Chondrocyte (in vitro differentiated cells): Measurements from ENCODE around the gene FCN3. TPM values are rescaled to one million over a fixed set of nuclear protein-coding genes. Genes with fewer than 3 reads are reported as not detected.

ENCODE experiments used
- DNase-seq: peaks from one replicate; pipeline ENCODE4 v3.0.0; 2021; ENCODE audit warnings: mixed read lengths, low spot score
- H3K27ac Mint-ChIP-seq: one replicate; pipeline ENCODE4 v1.8.0; 2021; ENCODE audit warnings: mild to moderate bottlenecking, moderate library complexity, mixed read lengths; ENCODE audit not compliant: unreplicated experiment
- H3K27me3 Mint-ChIP-seq: 2 replicates; pipeline ENCODE4 v1.8.0; 2021; ENCODE audit warnings: low read depth, mixed read lengths
- H3K36me3 Mint-ChIP-seq: 2 replicates; pipeline ENCODE4 v1.8.0; 2021; ENCODE audit warnings: low read depth, mixed read lengths
- H3K4me1 Mint-ChIP-seq: 2 replicates; pipeline ENCODE4 v1.8.0; 2021; ENCODE audit warnings: low read depth, mild to moderate bottlenecking, mixed read lengths
- H3K4me3 Mint-ChIP-seq: one replicate; pipeline ENCODE4 v1.8.0; 2021; ENCODE audit warnings: mild to moderate bottlenecking, moderate library complexity, mixed read lengths; ENCODE audit not compliant: unreplicated experiment
- H3K9me3 Mint-ChIP-seq: 2 replicates; pipeline ENCODE4 v1.8.0; 2021; ENCODE audit warnings: low read depth, mixed read lengths
- total RNA-seq: library from RNA; stranded (reverse); gene quantifications from 3 replicates; pipeline ENCODE4 v1.2.1, GENCODE V29; 2021
- TF ChIP-seq, protein P1 (sequence below): fragments of 200-600 bp; sonication (generic); IDR thresholded peaks from 2 replicates; pipeline ENCODE4 v1.5.0; 2021; ENCODE audit warnings: antibody characterized with exemption, mild to moderate bottlenecking, moderate library complexity

Gene FCN3
- total RNA-seq, 1 donor from 2014 or later = not detected

DNA sequence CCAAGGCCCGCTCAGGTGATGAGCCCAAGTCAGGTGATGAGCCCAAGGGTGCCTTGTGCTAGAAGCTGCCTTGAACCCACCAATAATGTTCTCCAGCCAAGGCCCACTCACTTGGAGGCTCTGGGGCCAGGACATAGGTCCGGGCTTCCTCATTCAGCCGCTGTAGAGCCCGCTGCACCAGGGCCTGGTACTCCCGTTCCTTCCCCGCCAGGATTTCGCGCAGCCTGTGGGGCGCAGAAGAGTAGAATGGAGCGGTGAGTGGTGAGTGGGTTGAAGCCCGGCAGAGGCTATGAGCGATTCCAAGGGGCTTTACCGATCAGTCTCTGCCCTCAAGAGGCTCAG is 18.4 kb downstream of the FCN3 start:
- DNase-seq = no peak
- H3K4me3 Mint-ChIP-seq = no peak overlapping the region

DNA sequence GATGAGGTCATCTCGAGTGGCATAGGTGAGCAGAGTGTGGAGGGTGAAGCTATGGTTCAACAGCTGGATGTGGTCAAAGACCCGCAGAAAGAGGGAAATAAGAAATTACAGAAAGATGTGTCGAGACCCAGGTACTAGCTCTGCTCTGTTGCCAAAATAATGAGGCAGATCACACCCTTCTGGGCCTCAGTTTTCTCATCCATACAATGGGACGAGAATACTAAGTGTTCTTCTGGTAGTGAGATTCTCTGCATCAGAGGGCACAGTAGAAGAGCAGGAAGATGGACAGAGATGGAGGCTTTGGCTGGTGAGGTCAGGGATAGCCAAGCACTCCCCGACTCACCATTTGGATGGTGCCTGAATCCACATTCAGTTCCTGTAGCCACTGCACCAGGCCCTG is 18.9 kb downstream of the FCN3 start:
- Mint-ChIP-seq H3K36me3 (peaks cover 30% of the 10 kb centered on the region), H3K4me3 (no peak overlapping the region), H3K4me1 (peaks cover 3% of the 10 kb centered on the region), H3K9me3 (no peaks in the 10 kb centered on the region), H3K27me3 (no peaks in the 10 kb centered on the region), H3K27ac (no peak overlapping the region)
- DNase-seq = no peak
- TF ChIP-seq, protein P1, sequence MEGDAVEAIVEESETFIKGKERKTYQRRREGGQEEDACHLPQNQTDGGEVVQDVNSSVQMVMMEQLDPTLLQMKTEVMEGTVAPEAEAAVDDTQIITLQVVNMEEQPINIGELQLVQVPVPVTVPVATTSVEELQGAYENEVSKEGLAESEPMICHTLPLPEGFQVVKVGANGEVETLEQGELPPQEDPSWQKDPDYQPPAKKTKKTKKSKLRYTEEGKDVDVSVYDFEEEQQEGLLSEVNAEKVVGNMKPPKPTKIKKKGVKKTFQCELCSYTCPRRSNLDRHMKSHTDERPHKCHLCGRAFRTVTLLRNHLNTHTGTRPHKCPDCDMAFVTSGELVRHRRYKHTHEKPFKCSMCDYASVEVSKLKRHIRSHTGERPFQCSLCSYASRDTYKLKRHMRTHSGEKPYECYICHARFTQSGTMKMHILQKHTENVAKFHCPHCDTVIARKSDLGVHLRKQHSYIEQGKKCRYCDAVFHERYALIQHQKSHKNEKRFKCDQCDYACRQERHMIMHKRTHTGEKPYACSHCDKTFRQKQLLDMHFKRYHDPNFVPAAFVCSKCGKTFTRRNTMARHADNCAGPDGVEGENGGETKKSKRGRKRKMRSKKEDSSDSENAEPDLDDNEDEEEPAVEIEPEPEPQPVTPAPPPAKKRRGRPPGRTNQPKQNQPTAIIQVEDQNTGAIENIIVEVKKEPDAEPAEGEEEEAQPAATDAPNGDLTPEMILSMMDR = no peak

More for the DNA sequence above, 18.4 kb downstream of the FCN3 start:
- peaks cover 3% of the 10 kb centered on the region for H3K4me1 Mint-ChIP-seq
- no peaks in the 10 kb centered on the region for H3K27me3 Mint-ChIP-seq
- no peaks in the 10 kb centered on the region for H3K9me3 Mint-ChIP-seq
- TF ChIP-seq, protein P1 = no peak
- H3K36me3 Mint-ChIP-seq = peaks cover 34% of the 10 kb centered on the region
- H3K27ac Mint-ChIP-seq = no peak overlapping the region

DNA sequence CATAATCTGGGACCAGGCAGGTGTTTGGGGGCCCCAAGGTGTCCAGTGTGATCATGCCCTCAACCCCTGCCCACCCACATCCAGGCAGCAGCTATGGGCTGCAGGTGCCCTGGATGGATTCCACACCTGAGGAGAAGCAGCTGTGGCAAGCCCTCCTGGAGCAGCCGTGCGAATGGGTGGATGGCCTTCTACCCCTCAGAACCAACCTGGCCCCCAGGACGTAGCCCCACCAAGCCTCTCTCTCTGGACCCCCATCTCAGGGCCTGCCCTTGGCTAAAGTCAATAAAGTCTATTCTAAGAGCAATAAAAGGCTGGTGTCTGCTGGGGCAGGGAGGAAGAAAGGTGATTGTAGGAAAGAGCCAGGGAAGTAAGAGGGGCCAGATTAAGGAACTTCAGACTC is 21.0 kb downstream of the FCN3 start:
- Mint-ChIP-seq H3K4me1 (peaks cover 3% of the 10 kb centered on the region), H3K9me3 (no peaks in the 10 kb centered on the region), H3K27me3 (no peaks in the 10 kb centered on the region), H3K27ac (no peak overlapping the region), H3K4me3 (no peak overlapping the region), H3K36me3 (peaks cover 14% of the 10 kb centered on the region)
- DNase-seq = no peak
- TF ChIP-seq, protein P1 = no peak

DNA sequence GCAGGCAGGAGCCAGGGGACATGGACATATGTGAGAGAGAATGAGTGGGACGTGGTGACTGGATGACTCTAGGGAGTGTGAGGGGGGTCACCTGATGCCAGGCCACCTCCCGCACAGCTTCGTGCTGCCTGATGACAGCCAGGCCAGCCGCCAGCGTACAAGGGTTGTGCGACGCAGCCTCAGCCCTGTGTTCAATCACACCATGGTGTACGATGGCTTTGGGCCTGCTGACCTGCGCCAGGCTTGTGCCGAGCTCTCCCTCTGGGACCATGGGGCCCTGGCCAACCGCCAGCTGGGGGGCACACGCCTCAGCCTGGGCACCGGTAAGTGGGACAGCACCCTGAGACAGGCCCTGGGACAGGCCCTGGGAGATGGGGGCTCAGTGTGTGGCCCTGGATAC is 21.5 kb downstream of the FCN3 start:
- TF ChIP-seq, protein P1 = no peak
- Mint-ChIP-seq H3K27ac (no peak overlapping the region), H3K4me3 (no peak overlapping the region), H3K4me1 (peaks cover 3% of the 10 kb centered on the region), H3K9me3 (no peaks in the 10 kb centered on the region), H3K36me3 (peaks cover 14% of the 10 kb centered on the region), H3K27me3 (no peaks in the 10 kb centered on the region)
- no peak for DNase-seq

DNA sequence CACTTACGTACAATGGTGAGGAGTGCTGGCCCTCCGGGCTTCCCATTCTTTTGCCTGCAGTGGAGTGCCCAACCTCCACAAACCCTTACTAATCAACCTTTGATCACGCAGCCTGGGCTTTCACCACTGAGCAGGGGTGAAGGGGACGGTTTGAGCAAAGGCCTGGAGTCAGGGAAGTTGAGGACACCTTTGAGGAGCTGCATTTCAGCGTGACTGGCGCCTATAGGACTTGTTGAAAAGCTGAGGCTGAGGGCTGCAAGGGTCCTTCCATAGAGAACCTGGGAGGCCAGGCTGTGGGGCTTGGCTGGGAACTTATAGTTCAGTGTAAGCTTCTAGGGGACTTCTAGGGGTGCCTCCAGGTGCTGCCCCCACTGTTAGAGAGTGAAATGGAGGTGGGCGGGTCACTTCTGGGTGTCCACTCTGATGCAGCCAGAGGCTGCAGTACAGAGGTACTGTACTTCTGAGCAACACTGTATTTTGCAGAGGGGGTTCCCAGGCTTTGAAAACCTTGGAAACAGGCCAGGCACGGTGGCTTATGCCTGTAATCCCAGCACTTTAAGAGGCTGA is 23.0 kb downstream of the FCN3 start:
- H3K27me3 Mint-ChIP-seq = no peaks in the 10 kb centered on the region
- H3K27ac Mint-ChIP-seq = no peak overlapping the region
- no peak overlapping the region for H3K4me3 Mint-ChIP-seq
- H3K4me1 Mint-ChIP-seq = peaks cover 8% of the 10 kb centered on the region
- DNase-seq = no peak
- no peaks in the 10 kb centered on the region for H3K9me3 Mint-ChIP-seq
- TF ChIP-seq, protein P1 = no peak
- H3K36me3 Mint-ChIP-seq = peaks cover 11% of the 10 kb centered on the region
